Measurements from ENCODE around the gene MBNL3.

Gene MBNL3

GRCh38 chrX:132443196-132444135, 45.4 kb downstream of the MBNL3 start:
- Histone ChIP-seq H3K36me3 (ENCODE audit: control insufficient read depth, low read depth, low read length) (no peaks in the 10 kb centered on the region), H3K4me3 (ENCODE audit: low read length) (no peak overlapping the region), H3K27me3 (ENCODE audit: control insufficient read depth, insufficient read depth, low read length) (no peaks in the 10 kb centered on the region), H3K4me1 (ENCODE audit: control insufficient read depth, low read depth, low read length) (no peaks in the 10 kb centered on the region), H3K9me3 (ENCODE audit: control insufficient read depth, low read depth, low read length) (peaks cover 7% of the 10 kb centered on the region), H3K9ac (ENCODE audit: low read length) (no peak overlapping the region), H3K27ac (ENCODE audit: low read length) (no peak overlapping the region)

GRCh38 chrX:132442691-132443090, 46.1 kb downstream of the MBNL3 start:
- no peaks in the 10 kb centered on the region for H3K4me1 ChIP-seq (ENCODE audit: control insufficient read depth, low read depth, low read length)
- H3K27me3 ChIP-seq (ENCODE audit: control insufficient read depth, insufficient read depth, low read length), result no peaks in the 10 kb centered on the region
- no peak overlapping the region for H3K4me3 ChIP-seq (ENCODE audit: low read length)
- H3K27ac ChIP-seq (ENCODE audit: low read length), result no peak overlapping the region
- no peak overlapping the region for H3K9ac ChIP-seq (ENCODE audit: low read length)
- H3K36me3 ChIP-seq (ENCODE audit: control insufficient read depth, low read depth, low read length), result no peaks in the 10 kb centered on the region
- peaks cover 7% of the 10 kb centered on the region for H3K9me3 ChIP-seq (ENCODE audit: control insufficient read depth, low read depth, low read length)

- Histone ChIP-seq H3K4me1 (ENCODE audit: control insufficient read depth, low read depth, low read length) (no peaks in the 10 kb centered on the region), H3K9me3 (ENCODE audit: control insufficient read depth, low read depth, low read length) (peaks cover 5% of the 10 kb centered on the region), H3K9ac (ENCODE audit: low read length) (no peak overlapping the region), H3K4me3 (ENCODE audit: low read length) (no peak overlapping the region), H3K27ac (ENCODE audit: low read length) (no peak overlapping the region), H3K27me3 (ENCODE audit: control insufficient read depth, insufficient read depth, low read length) (no peaks in the 10 kb centered on the region), H3K36me3 (ENCODE audit: control insufficient read depth, low read depth, low read length) (no peaks in the 10 kb centered on the region)
Observed at GRCh38 chrX:132435222-132435621, 53.6 kb downstream of the MBNL3 start.

GRCh38 chrX:132433551-132433950, 55.3 kb downstream of the MBNL3 start:
- Histone ChIP-seq H3K36me3 (ENCODE audit: control insufficient read depth, low read depth, low read length) (no peaks in the 10 kb centered on the region), H3K27ac (ENCODE audit: low read length) (no peak overlapping the region)

GRCh38 chrX:132433001-132433400, 55.8 kb downstream of the MBNL3 start:
- no peak overlapping the region for H3K9ac ChIP-seq (ENCODE audit: low read length)
- H3K27me3 ChIP-seq (ENCODE audit: control insufficient read depth, insufficient read depth, low read length), result no peaks in the 10 kb centered on the region
- peaks cover 8% of the 10 kb centered on the region for H3K9me3 ChIP-seq (ENCODE audit: control insufficient read depth, low read depth, low read length)
- H3K4me1 ChIP-seq (ENCODE audit: control insufficient read depth, low read depth, low read length), result no peaks in the 10 kb centered on the region
- no peak overlapping the region for H3K4me3 ChIP-seq (ENCODE audit: low read length)
- H3K27ac ChIP-seq (ENCODE audit: low read length), result no peak overlapping the region
- no peaks in the 10 kb centered on the region for H3K36me3 ChIP-seq (ENCODE audit: control insufficient read depth, low read depth, low read length)

More at GRCh38 chrX:132433551-132433950, 55.3 kb downstream of the MBNL3 start:
- H3K4me3 ChIP-seq (ENCODE audit: low read length), result no peak overlapping the region
- no peak overlapping the region for H3K9ac ChIP-seq (ENCODE audit: low read length)
- no peaks in the 10 kb centered on the region for H3K4me1 ChIP-seq (ENCODE audit: control insufficient read depth, low read depth, low read length)
- H3K27me3 ChIP-seq (ENCODE audit: control insufficient read depth, insufficient read depth, low read length), result no peaks in the 10 kb centered on the region
- H3K9me3 ChIP-seq (ENCODE audit: control insufficient read depth, low read depth, low read length), result peaks cover 7% of the 10 kb centered on the region

GRCh38 chrX:132428896-132429295, 59.9 kb downstream of the MBNL3 start:
- H3K4me3 ChIP-seq (ENCODE audit: low read length), result no peak overlapping the region
- no peak overlapping the region for H3K27ac ChIP-seq (ENCODE audit: low read length)
- peaks cover 16% of the 10 kb centered on the region for H3K9me3 ChIP-seq (ENCODE audit: control insufficient read depth, low read depth, low read length)
- H3K27me3 ChIP-seq (ENCODE audit: control insufficient read depth, insufficient read depth, low read length), result no peaks in the 10 kb centered on the region
- no peak overlapping the region for H3K9ac ChIP-seq (ENCODE audit: low read length)
- no peaks in the 10 kb centered on the region for H3K36me3 ChIP-seq (ENCODE audit: control insufficient read depth, low read depth, low read length)
- H3K4me1 ChIP-seq (ENCODE audit: control insufficient read depth, low read depth, low read length), result no peaks in the 10 kb centered on the region

GRCh38 chrX:132426695-132427281, 62.0 kb downstream of the MBNL3 start:
- peaks cover 17% of the 10 kb centered on the region for H3K9me3 ChIP-seq (ENCODE audit: control insufficient read depth, low read depth, low read length)
- H3K27ac ChIP-seq (ENCODE audit: low read length), result no peak overlapping the region
- no peak overlapping the region for H3K9ac ChIP-seq (ENCODE audit: low read length)
- H3K36me3 ChIP-seq (ENCODE audit: control insufficient read depth, low read depth, low read length), result no peaks in the 10 kb centered on the region
- H3K4me1 ChIP-seq (ENCODE audit: control insufficient read depth, low read depth, low read length), result no peaks in the 10 kb centered on the region
- H3K27me3 ChIP-seq (ENCODE audit: control insufficient read depth, insufficient read depth, low read length), result no peaks in the 10 kb centered on the region
- H3K4me3 ChIP-seq (ENCODE audit: low read length), result no peak overlapping the region

GRCh38 chrX:132425744-132426318, 63.0 kb downstream of the MBNL3 start:
- Histone ChIP-seq H3K36me3 (ENCODE audit: control insufficient read depth, low read depth, low read length) (no peaks in the 10 kb centered on the region), H3K27ac (ENCODE audit: low read length) (no peak overlapping the region), H3K9ac (ENCODE audit: low read length) (no peak overlapping the region), H3K4me3 (ENCODE audit: low read length) (no peak overlapping the region), H3K9me3 (ENCODE audit: control insufficient read depth, low read depth, low read length) (peaks cover 17% of the 10 kb centered on the region), H3K27me3 (ENCODE audit: control insufficient read depth, insufficient read depth, low read length) (no peaks in the 10 kb centered on the region), H3K4me1 (ENCODE audit: control insufficient read depth, low read depth, low read length) (no peaks in the 10 kb centered on the region)

GRCh38 chrX:132423323-132423722, 65.5 kb downstream of the MBNL3 start:
- Histone ChIP-seq H3K9me3 (ENCODE audit: control insufficient read depth, low read depth, low read length) (peaks cover 19% of the 10 kb centered on the region), H3K27ac (ENCODE audit: low read length) (no peak overlapping the region), H3K4me3 (ENCODE audit: low read length) (no peak overlapping the region), H3K4me1 (ENCODE audit: control insufficient read depth, low read depth, low read length) (no peaks in the 10 kb centered on the region), H3K9ac (ENCODE audit: low read length) (no peak overlapping the region), H3K36me3 (ENCODE audit: control insufficient read depth, low read depth, low read length) (no peaks in the 10 kb centered on the region), H3K27me3 (ENCODE audit: control insufficient read depth, insufficient read depth, low read length) (no peaks in the 10 kb centered on the region)

GRCh38 chrX:132415012-132415411, 73.8 kb downstream of the MBNL3 start:
- Histone ChIP-seq H3K36me3 (ENCODE audit: control insufficient read depth, low read depth, low read length) (no peaks in the 10 kb centered on the region), H3K9ac (ENCODE audit: low read length) (no peak overlapping the region), H3K27me3 (ENCODE audit: control insufficient read depth, insufficient read depth, low read length) (peaks cover 13% of the 10 kb centered on the region), H3K9me3 (ENCODE audit: control insufficient read depth, low read depth, low read length) (peaks cover 14% of the 10 kb centered on the region), H3K4me3 (ENCODE audit: low read length) (no peak overlapping the region), H3K4me1 (ENCODE audit: control insufficient read depth, low read depth, low read length) (peaks cover 25% of the 10 kb centered on the region), H3K27ac (ENCODE audit: low read length) (no peak overlapping the region)

GRCh38 chrX:132414404-132414803, 74.4 kb downstream of the MBNL3 start:
- Histone ChIP-seq H3K4me3 (ENCODE audit: low read length) (no peak overlapping the region), H3K27me3 (ENCODE audit: control insufficient read depth, insufficient read depth, low read length) (peaks cover 13% of the 10 kb centered on the region), H3K4me1 (ENCODE audit: control insufficient read depth, low read depth, low read length) (peaks cover 31% of the 10 kb centered on the region), H3K9ac (ENCODE audit: low read length) (no peak overlapping the region), H3K9me3 (ENCODE audit: control insufficient read depth, low read depth, low read length) (peaks cover 16% of the 10 kb centered on the region), H3K36me3 (ENCODE audit: control insufficient read depth, low read depth, low read length) (no peaks in the 10 kb centered on the region), H3K27ac (ENCODE audit: low read length) (no peak overlapping the region)
